GM19438 (cell line): ENCODE results near the gene LMO7.

ENCODE experiments used
- ATAC-seq: cut with Tn5 transposase; IDR thresholded peaks from one replicate; pipeline ENCODE4 v1.9.1; 2021; ENCODE audit warnings: low read depth; ENCODE audit not compliant: unreplicated experiment

LMO7 gene

DNA sequence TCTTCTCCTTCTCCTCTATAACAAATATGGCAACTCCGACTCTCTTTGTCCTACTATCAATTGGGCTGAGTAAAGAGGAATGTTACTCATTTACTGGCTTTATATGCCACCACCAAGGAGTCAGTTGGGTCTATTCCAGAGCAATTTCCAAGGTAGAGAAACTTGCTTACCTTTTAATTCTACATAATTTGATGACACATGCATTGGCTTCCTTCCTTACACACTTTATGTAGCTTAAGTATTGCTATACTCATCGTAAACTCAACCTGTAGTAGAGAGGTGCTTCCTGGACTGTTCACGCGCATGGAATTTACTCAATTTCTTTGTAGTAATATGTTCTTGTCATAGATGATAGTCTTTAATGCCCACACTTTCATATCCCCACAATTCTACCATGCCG is 160.7 kb downstream of the LMO7 start:
- no peak for ATAC-seq

- ATAC-seq: no peak
These were observed 161.1 kb downstream of the LMO7 start for GRCh38 chr13:75797239-75797638.

GRCh38 chr13:75797719-75798118 is 161.6 kb downstream of the LMO7 start:
- no peak for ATAC-seq

GRCh38 chr13:75798353-75799255 is 162.5 kb downstream of the LMO7 start:
- ATAC-seq: no peak

DNA sequence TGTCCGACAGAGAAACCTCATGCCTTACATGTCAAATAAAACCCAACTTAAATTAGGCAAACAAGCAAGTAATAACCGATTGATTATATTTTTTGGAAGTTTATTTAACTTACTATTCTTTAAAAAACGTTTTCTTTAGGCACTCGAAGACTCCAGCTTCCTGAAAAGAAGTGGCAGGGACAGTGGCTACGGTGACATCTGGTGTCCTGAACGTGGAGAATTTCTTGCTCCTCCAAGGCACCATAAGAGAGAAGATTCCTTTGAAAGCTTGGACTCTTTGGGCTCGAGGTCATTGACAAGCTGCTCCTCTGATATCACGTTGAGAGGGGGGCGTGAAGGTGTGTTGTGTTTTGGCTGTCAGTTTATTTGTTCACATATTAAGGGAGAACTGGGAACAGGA is 164.4 kb downstream of the LMO7 start:
- ATAC-seq: no peak

GRCh38 chr13:75801388-75801945 is 165.3 kb downstream of the LMO7 start:
- no peak for ATAC-seq

GRCh38 chr13:75802161-75802560 is 166.0 kb downstream of the LMO7 start:
- ATAC-seq: no peak

DNA sequence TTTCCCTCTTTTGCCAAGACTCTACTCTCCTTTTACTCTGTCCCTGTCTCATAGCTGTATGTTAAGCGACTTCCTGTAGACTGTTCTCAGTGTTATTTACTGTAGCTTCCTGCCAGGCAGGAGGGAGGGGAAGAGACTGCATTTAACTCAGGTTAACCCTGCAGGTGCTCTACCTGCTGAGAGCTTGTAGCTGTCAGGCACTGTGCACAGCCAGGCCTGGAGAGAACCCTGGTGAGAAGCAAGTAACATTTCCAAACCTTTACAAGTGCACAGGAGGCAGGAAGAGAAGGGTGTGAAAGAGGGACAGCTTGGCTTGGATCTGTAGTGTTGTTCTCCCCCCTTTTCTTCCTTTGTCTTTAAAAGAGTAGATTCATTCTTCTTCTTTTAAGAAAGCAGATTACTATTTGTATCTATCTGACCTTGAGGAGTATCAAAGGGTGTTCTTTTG is 167.1 kb downstream of the LMO7 start:
- peak; percentile 85 for ATAC-seq

GRCh38 chr13:75804054-75804453 is 167.9 kb downstream of the LMO7 start:
- ATAC-seq: no peak

- no peak for ATAC-seq
These were observed 168.5 kb downstream of the LMO7 start for GRCh38 chr13:75804605-75805004.

DNA sequence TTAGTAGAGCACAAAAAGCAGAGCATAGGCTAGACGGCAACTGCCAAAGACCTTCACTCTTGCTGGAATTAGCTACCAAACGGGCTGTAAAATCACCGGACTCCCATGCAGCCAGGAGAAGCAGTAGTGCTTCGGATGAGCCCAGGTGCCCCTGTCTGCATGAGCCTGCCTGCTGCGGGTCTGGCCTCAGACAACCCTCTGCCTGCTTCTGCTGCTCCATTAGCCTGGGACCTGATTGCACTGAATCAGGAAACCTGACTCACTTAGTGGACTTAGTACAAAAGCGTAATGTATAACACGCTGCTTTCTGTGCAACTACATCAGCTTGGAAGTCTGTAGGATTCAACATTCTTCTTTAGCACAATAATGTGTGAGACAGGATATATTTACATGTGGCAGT is 170.0 kb downstream of the LMO7 start:
- no peak for ATAC-seq

- ATAC-seq: no peak
These were observed 175.2 kb downstream of the LMO7 start for GRCh38 chr13:75811361-75811760.

- no peak for ATAC-seq
These were observed 175.7 kb downstream of the LMO7 start for GRCh38 chr13:75811841-75812240.

DNA sequence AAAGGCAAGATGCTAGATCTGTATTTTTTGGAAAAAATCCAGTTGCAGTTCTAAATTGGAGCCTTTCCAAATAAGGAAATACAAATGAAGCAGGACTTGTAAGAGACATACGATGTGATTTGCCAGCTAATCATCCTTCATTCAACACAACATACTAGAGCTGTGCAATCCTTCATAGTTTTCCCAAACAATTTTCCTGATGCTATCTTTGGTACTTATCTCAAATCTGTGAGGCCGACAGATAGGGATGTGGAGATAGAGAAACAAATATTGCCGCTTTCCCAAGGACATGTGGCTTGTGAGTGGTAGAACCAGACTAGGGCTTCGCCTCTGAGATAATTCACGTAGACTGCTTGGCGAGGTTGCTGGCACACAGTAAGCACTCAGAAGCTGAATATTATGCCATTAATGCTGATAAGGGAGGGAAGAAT is 176.6 kb downstream of the LMO7 start:
- ATAC-seq: no peak

GRCh38 chr13:75813323-75813722 is 177.2 kb downstream of the LMO7 start:
- no peak for ATAC-seq

GRCh38 chr13:75818179-75818967 is 182.2 kb downstream of the LMO7 start:
- no peak for ATAC-seq

DNA sequence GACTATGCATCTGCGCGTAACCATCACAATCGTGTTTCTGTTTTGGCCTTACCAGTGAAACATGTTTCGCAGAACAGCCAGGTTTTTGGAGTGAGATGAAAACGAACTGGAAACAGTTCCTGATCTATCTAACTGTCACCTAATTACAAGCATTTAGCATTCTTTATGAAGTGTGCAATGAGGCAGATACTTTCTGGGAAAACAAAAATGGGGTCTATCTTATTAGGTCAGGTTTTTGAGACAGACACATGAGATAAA is 182.8 kb downstream of the LMO7 start:
- no peak for ATAC-seq

GRCh38 chr13:75825161-75825560 is 189.0 kb downstream of the LMO7 start:
- ATAC-seq: no peak

DNA sequence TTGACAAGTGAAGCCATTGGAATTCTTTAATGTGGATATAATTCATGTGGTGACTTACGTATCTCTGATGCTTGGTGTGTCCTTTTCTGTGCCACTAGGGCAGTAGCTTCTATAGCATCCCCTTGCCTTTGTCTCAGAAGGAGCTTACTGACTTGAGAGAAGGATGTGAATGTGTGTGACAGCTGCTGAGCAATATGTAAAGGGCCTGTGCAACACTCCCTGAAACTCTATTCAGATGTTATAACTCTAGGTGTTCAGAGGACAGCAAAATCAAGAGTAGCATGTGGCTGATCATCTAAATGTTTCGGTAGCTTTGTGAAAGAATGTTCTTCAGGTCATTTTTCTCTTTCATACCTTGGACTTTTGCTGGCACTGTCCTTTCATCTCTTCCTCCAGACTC is 189.5 kb downstream of the LMO7 start:
- ATAC-seq: no peak

DNA sequence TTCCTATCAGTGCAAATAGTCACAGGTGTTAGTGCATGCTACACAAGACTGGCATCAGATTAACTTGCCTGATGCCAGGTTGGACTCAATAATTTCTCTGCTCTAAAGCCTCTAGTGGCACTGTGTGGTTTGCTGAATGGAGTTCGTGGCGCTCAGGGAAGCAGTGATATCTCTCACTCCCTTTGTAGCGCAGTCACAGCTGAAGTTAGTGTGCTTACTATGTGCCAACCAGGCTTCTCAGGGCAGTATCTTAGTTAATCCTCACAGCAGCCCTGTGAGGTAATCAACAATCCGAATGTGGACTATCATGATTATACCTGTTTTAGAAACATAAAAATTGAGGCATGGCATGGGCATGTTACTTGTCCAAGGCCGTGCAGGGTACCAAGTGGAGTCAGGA is 190.3 kb downstream of the LMO7 start:
- ATAC-seq: no peak

GRCh38 chr13:75829830-75830229 is 193.7 kb downstream of the LMO7 start:
- no peak for ATAC-seq

DNA sequence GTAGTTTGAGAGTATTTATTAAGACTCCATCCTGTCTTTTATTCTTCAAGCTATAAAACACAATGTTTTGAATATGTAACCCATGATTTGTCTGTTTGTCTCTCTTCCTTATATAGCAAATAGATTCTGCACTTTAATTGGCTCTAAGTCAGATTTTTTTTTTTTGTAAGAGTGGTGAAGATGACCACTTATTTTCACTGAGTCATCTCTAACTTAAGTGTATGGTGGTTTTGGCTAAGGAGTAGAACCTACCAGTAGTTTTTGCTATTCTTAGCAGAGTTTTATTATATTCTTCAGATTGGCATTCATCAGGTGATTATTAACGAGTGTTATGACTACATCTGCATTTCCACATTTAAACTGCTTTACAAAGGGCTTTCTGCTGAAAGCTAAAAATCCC is 194.7 kb downstream of the LMO7 start:
- ATAC-seq: no peak
